GM19099 (cell line): ENCODE data around the gene HHAT.

Experiments used
- POLR2A ChIP-seq: IDR thresholded peaks from 3 replicates; pipeline ENCODE4 v1.6.1; 2011; ENCODE audit warnings: low read depth; ENCODE audit not compliant: insufficient read length; ENCODE audit errors: extremely low read depth

Gene HHAT

GRCh38 chr1:210363119-210363518 is 34.4 kb downstream of the HHAT start:
- TF ChIP-seq POLR2A: no peak

GRCh38 chr1:210364479-210364878 is 35.8 kb downstream of the HHAT start:
- no peak for TF ChIP-seq POLR2A

- TF ChIP-seq POLR2A: no peak
These were observed 38.1 kb downstream of the HHAT start for GRCh38 chr1:210366767-210367166.

GRCh38 chr1:210367566-210367965 is 38.9 kb downstream of the HHAT start:
- TF ChIP-seq POLR2A: no peak

GRCh38 chr1:210369425-210369824 is 40.7 kb downstream of the HHAT start:
- no peak for TF ChIP-seq POLR2A

GRCh38 chr1:210371916-210372315 is 43.2 kb downstream of the HHAT start:
- TF ChIP-seq POLR2A: no peak

GRCh38 chr1:210372491-210372890 is 43.8 kb downstream of the HHAT start:
- TF ChIP-seq POLR2A: no peak

GRCh38 chr1:210372931-210373627 is 44.4 kb downstream of the HHAT start:
- no peak for TF ChIP-seq POLR2A

GRCh38 chr1:210373628-210373877 is 44.9 kb downstream of the HHAT start:
- TF ChIP-seq POLR2A: no peak

GRCh38 chr1:210373878-210374599 is 45.3 kb downstream of the HHAT start:
- peak; percentile 96 for TF ChIP-seq POLR2A

GRCh38 chr1:210374600-210374953 is 45.9 kb downstream of the HHAT start:
- no peak for TF ChIP-seq POLR2A

GRCh38 chr1:210376836-210377372 is 48.2 kb downstream of the HHAT start:
- TF ChIP-seq POLR2A: no peak

GRCh38 chr1:210377731-210378333 is 49.1 kb downstream of the HHAT start:
- no peak for TF ChIP-seq POLR2A

- TF ChIP-seq POLR2A: no peak
These were observed 50.0 kb downstream of the HHAT start for GRCh38 chr1:210378736-210379135.

- no peak for TF ChIP-seq POLR2A
These were observed 53.2 kb downstream of the HHAT start for GRCh38 chr1:210381934-210382333.

- no peak for TF ChIP-seq POLR2A
These were observed 55.9 kb downstream of the HHAT start for GRCh38 chr1:210384625-210385024.
